Measurements from ENCODE around the gene PLXNA2.

PLXNA2 gene

DNA sequence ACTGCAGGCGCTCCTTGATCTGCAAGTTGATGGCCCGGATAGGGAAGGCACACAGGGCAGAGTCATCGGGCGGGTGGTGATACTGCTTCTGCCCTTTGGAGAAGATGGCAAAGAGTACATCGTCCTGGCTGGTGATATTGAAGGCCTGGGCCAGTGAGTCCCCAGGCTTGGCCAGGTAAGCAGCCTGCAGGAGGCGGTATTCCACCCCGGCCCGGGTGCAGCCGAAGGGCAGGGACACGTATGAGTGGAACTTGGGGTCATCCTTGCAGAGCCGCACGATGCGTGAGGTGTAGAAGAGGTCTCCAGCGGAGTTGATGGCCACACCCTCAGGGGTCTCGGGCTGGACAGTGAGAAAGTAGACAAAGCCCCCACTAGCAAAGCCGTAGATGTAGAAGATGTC lies 27.4 kb downstream of the PLXNA2 start:
- Histone ChIP-seq H3K36me3 (ENCODE audit: control insufficient read depth in 5 of 5, insufficient read depth in 5 of 5, low read length in 5 of 5) (peaks cover 5 to 26% (median 25%) of the 10 kb centered on the region in 5 donors), H3K9ac (ENCODE audit: low read length in 5 of 5) (no peak overlapping the region), H3K9me3 (ENCODE audit: control insufficient read depth in 5 of 5, low read length in 5 of 5) (no peaks in the 10 kb centered on the region), H3K4me3 (ENCODE audit: low read depth in 1 of 5, low read length in 5 of 5) (no peak overlapping the region), H3K27ac (ENCODE audit: low read depth, low read length) (no peak overlapping the region), H3K4me1 (ENCODE audit: control insufficient read depth in 5 of 5, insufficient read depth in 5 of 5, low read length in 5 of 5) (peaks cover 9 to 86% (median 51%) of the 10 kb centered on the region in 5 donors), H3K27me3 (ENCODE audit: control insufficient read depth in 5 of 5, insufficient read depth in 4 of 5, low read length in 5 of 5) (no peaks in the 10 kb centered on the region)

DNA sequence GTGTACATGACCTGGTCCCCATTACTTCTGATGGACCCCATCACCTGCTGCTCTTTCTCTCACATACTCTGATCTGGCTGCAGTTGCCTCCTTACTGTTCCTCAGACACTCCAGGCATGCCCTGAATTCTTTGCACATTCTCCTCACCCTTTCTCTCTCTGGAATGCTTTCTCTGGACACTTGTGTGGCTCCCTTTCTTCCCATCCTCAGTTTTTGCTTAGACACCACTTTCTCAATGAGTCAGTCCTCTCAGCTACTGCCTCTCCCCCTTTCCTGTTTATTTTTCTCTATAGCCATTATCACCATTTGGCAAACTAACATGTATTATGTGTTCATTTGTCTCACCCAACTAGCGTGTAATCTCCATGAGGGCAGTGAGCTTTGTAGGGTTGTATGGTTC lies 28.1 kb downstream of the PLXNA2 start:
- peaks cover 9 to 82% (median 52%) of the 10 kb centered on the region in 5 donors for H3K4me1 ChIP-seq (ENCODE audit: control insufficient read depth in 5 of 5, insufficient read depth in 5 of 5, low read length in 5 of 5)

DNA sequence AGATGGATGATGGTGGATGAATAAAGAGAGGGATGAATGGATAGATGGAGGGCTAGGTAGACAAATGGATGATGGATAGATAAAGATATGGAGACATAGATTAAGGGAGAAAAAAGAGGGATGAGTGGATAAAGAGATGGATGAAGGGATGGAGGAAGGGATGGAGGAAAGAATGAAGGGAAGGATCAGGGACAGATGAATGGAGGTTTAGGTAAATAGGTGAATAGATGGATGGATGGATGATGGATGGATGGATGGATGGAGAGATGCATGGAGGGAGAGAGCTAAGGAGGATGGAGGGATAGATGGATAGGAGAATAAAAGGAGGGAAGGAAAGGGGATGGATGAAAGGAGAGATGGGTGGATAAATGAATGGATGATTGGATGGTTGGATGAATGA lies 28.8 kb downstream of the PLXNA2 start:
- no peaks in the 10 kb centered on the region for H3K9me3 ChIP-seq (ENCODE audit: control insufficient read depth in 5 of 5, low read length in 5 of 5)
- H3K4me1 ChIP-seq (ENCODE audit: control insufficient read depth in 5 of 5, insufficient read depth in 5 of 5, low read length in 5 of 5), result peaks cover 9 to 75% (median 45%) of the 10 kb centered on the region in 5 donors
- no peak overlapping the region for H3K4me3 ChIP-seq (ENCODE audit: low read depth in 1 of 5, low read length in 5 of 5)
- H3K9ac ChIP-seq (ENCODE audit: low read length in 5 of 5), result no peak overlapping the region
- H3K27me3 ChIP-seq (ENCODE audit: control insufficient read depth in 5 of 5, insufficient read depth in 4 of 5, low read length in 5 of 5), result no peaks in the 10 kb centered on the region
- H3K27ac ChIP-seq (ENCODE audit: low read depth, low read length), result no peak overlapping the region
- peaks cover 11 to 31% (median 26%) of the 10 kb centered on the region in 5 donors for H3K36me3 ChIP-seq (ENCODE audit: control insufficient read depth in 5 of 5, insufficient read depth in 5 of 5, low read length in 5 of 5)

More for the DNA sequence above, 28.1 kb downstream of the PLXNA2 start:
- Histone ChIP-seq H3K9me3 (ENCODE audit: control insufficient read depth in 5 of 5, low read length in 5 of 5) (no peaks in the 10 kb centered on the region), H3K4me3 (ENCODE audit: low read depth in 1 of 5, low read length in 5 of 5) (no peak overlapping the region), H3K9ac (ENCODE audit: low read length in 5 of 5) (no peak overlapping the region), H3K27ac (ENCODE audit: low read depth, low read length) (no peak overlapping the region), H3K27me3 (ENCODE audit: control insufficient read depth in 5 of 5, insufficient read depth in 4 of 5, low read length in 5 of 5) (no peaks in the 10 kb centered on the region), H3K36me3 (ENCODE audit: control insufficient read depth in 5 of 5, insufficient read depth in 5 of 5, low read length in 5 of 5) (peaks cover 6 to 26% (median 25%) of the 10 kb centered on the region in 5 donors)

DNA sequence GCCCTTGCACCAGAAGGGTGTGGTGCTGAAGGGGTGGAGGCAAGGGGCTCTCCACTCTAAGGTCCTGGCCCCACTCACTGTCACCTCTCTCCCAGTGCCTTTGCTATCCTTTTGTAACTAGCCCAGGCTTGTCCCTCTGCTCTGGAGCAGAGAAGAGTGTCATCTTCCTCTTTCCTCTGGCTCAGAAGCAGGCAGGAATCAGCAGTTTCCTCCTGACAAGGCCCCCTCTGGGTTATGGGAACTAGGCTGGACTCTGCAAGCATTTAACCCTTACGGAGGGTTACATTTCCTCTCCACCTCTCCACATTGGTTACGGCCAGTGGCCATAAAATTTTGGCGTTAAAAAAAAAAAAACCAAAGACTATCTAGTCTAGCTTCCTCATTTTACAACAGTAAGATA lies 30.4 kb downstream of the PLXNA2 start:
- peak overlapping the region; percentile 44 for H3K27ac ChIP-seq (ENCODE audit: low read depth, low read length)
- peak overlapping the region in 1 of 5 donors; percentile 10 for H3K9ac ChIP-seq (ENCODE audit: low read length in 5 of 5)
- H3K36me3 ChIP-seq (ENCODE audit: control insufficient read depth in 5 of 5, insufficient read depth in 5 of 5, low read length in 5 of 5), result peaks cover 14 to 44% (median 29%) of the 10 kb centered on the region in 5 donors
- peaks cover 6 to 63% (median 30%) of the 10 kb centered on the region in 5 donors for H3K4me1 ChIP-seq (ENCODE audit: control insufficient read depth in 5 of 5, insufficient read depth in 5 of 5, low read length in 5 of 5)
- H3K9me3 ChIP-seq (ENCODE audit: control insufficient read depth in 5 of 5, low read length in 5 of 5), result no peaks in the 10 kb centered on the region
- no peak overlapping the region for H3K4me3 ChIP-seq (ENCODE audit: low read depth in 1 of 5, low read length in 5 of 5)
- H3K27me3 ChIP-seq (ENCODE audit: control insufficient read depth in 5 of 5, insufficient read depth in 4 of 5, low read length in 5 of 5), result no peaks in the 10 kb centered on the region

DNA sequence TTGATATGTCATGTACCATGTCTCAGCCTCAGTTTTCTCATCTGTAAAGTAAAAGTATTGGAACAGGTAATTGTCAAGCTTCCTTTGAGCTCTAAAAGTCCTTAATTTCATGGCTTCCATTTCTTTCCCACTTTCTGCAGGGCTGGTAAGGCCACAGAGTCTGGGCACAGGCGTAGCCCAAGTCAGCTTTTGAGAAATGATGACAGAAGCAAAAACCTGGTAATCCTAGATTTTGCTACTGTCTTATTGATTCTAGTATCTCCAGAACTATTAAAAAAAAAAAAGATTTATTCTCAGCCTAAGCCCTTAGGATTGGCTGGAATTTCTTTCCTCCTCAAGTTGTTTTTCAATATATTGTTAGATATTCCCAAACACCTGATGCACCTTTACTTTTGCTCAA lies 31.3 kb downstream of the PLXNA2 start:
- Histone ChIP-seq H3K9ac (ENCODE audit: low read length in 5 of 5) (no peak overlapping the region), H3K9me3 (ENCODE audit: control insufficient read depth in 5 of 5, low read length in 5 of 5) (no peaks in the 10 kb centered on the region), H3K4me3 (ENCODE audit: low read depth in 1 of 5, low read length in 5 of 5) (no peak overlapping the region), H3K27me3 (ENCODE audit: control insufficient read depth in 5 of 5, insufficient read depth in 4 of 5, low read length in 5 of 5) (no peaks in the 10 kb centered on the region), H3K27ac (ENCODE audit: low read depth, low read length) (peak overlapping the region; percentile 44), H3K36me3 (ENCODE audit: control insufficient read depth in 5 of 5, insufficient read depth in 5 of 5, low read length in 5 of 5) (peaks cover 14 to 48% (median 33%) of the 10 kb centered on the region in 5 donors), H3K4me1 (ENCODE audit: control insufficient read depth in 5 of 5, insufficient read depth in 5 of 5, low read length in 5 of 5) (peaks cover 2 to 63% (median 32%) of the 10 kb centered on the region in 5 donors)

DNA sequence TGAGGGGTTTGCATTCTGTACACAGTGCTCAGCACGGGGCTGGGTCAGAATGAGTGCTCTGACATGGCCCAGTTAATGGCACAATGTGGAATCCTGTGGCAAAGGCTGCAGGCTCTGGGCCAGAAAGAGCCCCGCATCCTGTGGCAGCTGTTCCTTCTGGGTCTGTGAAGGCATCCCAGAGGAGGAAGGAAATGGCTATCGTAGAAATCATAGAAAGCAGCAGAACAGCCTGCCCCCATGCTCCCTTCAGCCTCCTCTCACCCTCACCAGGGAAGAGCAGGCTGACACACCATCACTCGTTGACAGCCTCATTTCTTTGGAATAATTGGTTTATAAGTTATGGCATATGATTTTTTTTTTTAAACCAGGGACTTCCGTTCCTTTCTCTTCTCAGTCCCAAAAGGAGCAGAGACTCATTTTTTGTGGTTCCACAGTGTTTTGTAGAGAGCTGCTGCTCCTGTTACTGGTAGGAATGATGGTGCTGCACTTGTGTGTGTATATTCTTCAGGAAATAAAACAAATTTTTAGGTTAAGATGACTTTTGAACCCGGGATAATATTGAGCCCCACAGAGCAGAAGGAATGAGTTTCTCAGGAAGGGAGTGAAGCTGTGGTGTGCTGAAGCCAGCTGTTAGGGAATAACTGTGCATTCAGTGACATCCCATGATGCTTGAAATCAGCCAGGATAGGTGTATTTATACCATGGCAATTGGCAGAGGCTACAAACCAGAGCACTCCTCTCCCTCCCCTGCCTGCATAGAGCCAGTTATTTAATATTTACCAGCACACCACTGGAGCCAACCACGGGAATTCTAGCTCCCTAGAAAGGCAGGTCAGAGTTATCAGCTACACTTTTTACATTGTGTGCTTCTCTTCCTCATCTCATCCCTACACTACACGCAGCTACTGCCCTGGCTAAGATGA lies 32.0 kb downstream of the PLXNA2 start:
- H3K9ac ChIP-seq (ENCODE audit: low read length in 5 of 5), result no peak overlapping the region
- peaks cover 2 to 63% (median 39%) of the 10 kb centered on the region in 5 donors for H3K4me1 ChIP-seq (ENCODE audit: control insufficient read depth in 5 of 5, insufficient read depth in 5 of 5, low read length in 5 of 5)
- no peak overlapping the region for H3K4me3 ChIP-seq (ENCODE audit: low read depth in 1 of 5, low read length in 5 of 5)
- no peaks in the 10 kb centered on the region for H3K9me3 ChIP-seq (ENCODE audit: control insufficient read depth in 5 of 5, low read length in 5 of 5)
- peak overlapping the region; percentile 7 for H3K27ac ChIP-seq (ENCODE audit: low read depth, low read length)
- peaks cover 14 to 42% (median 28%) of the 10 kb centered on the region in 5 donors for H3K36me3 ChIP-seq (ENCODE audit: control insufficient read depth in 5 of 5, insufficient read depth in 5 of 5, low read length in 5 of 5)
- no peaks in the 10 kb centered on the region for H3K27me3 ChIP-seq (ENCODE audit: control insufficient read depth in 5 of 5, insufficient read depth in 4 of 5, low read length in 5 of 5)

DNA sequence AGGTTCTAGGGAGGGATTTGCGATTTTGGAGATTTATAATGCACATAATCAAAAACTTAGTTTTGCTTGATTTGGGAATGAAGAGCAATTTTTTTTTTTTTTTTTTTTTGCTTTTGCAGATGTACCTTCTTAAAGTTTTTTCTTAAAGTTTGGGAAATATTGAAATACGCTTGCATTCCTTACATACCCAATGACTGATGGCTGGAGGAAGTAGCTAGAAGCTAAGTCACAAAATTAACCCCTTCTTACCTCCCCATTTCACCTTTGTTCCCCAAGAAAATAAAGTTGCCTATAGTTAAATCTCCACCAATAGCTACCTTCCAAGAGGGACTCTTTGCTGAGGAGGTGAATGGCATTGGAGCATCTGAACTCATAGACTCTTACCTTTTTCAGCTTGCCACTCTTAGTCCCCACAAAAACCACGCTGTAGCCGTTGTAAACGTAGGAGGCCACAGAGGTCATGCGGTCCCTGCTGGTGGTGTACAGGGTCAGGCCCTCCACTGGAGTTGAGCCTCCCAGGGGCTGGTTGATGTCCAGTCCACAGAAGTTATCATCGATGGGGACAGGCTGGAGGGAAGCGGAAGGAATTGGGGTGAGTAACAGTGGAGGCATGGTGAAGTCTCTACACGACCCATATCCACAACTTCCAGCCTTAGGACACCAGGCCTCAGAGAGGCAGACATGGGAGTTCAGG lies 34.1 kb downstream of the PLXNA2 start:
- Histone ChIP-seq H3K27me3 (ENCODE audit: control insufficient read depth in 5 of 5, insufficient read depth in 4 of 5, low read length in 5 of 5) (no peaks in the 10 kb centered on the region), H3K9ac (ENCODE audit: low read length in 5 of 5) (no peak overlapping the region), H3K4me3 (ENCODE audit: low read depth in 1 of 5, low read length in 5 of 5) (no peak overlapping the region), H3K27ac (ENCODE audit: low read depth, low read length) (no peak overlapping the region), H3K36me3 (ENCODE audit: control insufficient read depth in 5 of 5, insufficient read depth in 5 of 5, low read length in 5 of 5) (peaks cover 2 to 24% (median 14%) of the 10 kb centered on the region in 5 donors), H3K4me1 (ENCODE audit: control insufficient read depth in 5 of 5, insufficient read depth in 5 of 5, low read length in 5 of 5) (peaks cover 0 to 75% (median 47%) of the 10 kb centered on the region in 5 donors), H3K9me3 (ENCODE audit: control insufficient read depth in 5 of 5, low read length in 5 of 5) (no peaks in the 10 kb centered on the region)

DNA sequence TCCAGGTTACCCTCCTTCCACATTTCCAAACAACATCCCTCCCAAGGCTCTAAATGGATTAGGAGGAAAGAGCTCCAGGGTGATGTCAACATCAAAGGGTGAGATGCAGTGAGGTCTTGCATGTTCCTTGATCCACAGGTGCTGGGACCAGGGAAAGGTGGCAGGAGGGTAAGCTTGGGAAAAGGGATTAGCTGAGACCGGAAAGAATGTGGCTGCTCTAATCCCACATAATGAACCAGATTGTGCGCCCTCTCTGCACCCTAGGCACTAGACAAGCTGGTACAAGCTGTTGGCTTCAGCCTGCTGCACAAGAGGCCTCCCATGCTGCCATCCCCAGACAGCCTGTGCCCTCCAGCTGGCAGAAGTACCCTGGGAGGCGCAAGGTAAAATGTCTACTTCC lies 34.9 kb downstream of the PLXNA2 start:
- peaks cover 0 to 75% (median 52%) of the 10 kb centered on the region in 5 donors for H3K4me1 ChIP-seq (ENCODE audit: control insufficient read depth in 5 of 5, insufficient read depth in 5 of 5, low read length in 5 of 5)
- H3K27ac ChIP-seq (ENCODE audit: low read depth, low read length), result no peak overlapping the region
- H3K27me3 ChIP-seq (ENCODE audit: control insufficient read depth in 5 of 5, insufficient read depth in 4 of 5, low read length in 5 of 5), result no peaks in the 10 kb centered on the region
- H3K9ac ChIP-seq (ENCODE audit: low read length in 5 of 5), result no peak overlapping the region
- peaks cover 2 to 24% (median 11%) of the 10 kb centered on the region in 5 donors for H3K36me3 ChIP-seq (ENCODE audit: control insufficient read depth in 5 of 5, insufficient read depth in 5 of 5, low read length in 5 of 5)
- H3K4me3 ChIP-seq (ENCODE audit: low read depth in 1 of 5, low read length in 5 of 5), result no peak overlapping the region
- H3K9me3 ChIP-seq (ENCODE audit: control insufficient read depth in 5 of 5, low read length in 5 of 5), result no peaks in the 10 kb centered on the region

DNA sequence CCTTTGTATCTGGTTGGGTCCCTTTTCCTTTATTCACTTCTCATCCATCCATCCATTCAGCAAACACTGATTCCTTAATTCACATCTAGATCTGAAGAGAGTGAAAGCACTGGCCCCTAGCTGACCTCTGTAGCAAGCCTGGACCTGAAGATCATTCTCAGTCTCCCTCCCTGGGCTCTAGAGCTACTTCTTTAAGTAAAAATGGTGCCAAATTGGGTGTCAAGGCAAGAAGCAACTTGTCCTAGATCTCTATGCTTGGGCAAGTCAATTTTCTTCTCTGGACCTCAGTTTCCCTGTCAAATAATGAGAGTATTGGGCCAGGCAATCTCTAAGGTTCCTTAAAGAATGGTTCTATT lies 36.1 kb downstream of the PLXNA2 start:
- peaks cover 4 to 75% (median 55%) of the 10 kb centered on the region in 5 donors for H3K4me1 ChIP-seq (ENCODE audit: control insufficient read depth in 5 of 5, insufficient read depth in 5 of 5, low read length in 5 of 5)
- H3K9ac ChIP-seq (ENCODE audit: low read length in 5 of 5), result no peak overlapping the region
- H3K27me3 ChIP-seq (ENCODE audit: control insufficient read depth in 5 of 5, insufficient read depth in 4 of 5, low read length in 5 of 5), result no peaks in the 10 kb centered on the region
- H3K9me3 ChIP-seq (ENCODE audit: control insufficient read depth in 5 of 5, low read length in 5 of 5), result no peaks in the 10 kb centered on the region
- H3K36me3 ChIP-seq (ENCODE audit: control insufficient read depth in 5 of 5, insufficient read depth in 5 of 5, low read length in 5 of 5), result peaks cover 2 to 24% (median 11%) of the 10 kb centered on the region in 5 donors
- H3K4me3 ChIP-seq (ENCODE audit: low read depth in 1 of 5, low read length in 5 of 5), result no peak overlapping the region
- peak overlapping the region; percentile 40 for H3K27ac ChIP-seq (ENCODE audit: low read depth, low read length)

Measured in subcutaneous abdominal adipose tissue (tissue), 5 donors.